ENCODE measurements around the gene GNB2. TPM values are rescaled to one million over a fixed set of nuclear protein-coding genes. Genes with fewer than 3 reads are reported as not detected.
A peak's percentile ranks its signal among the peaks of the same experiment; 100 is the strongest.

GNB2 gene
- total and polyA plus RNA-seq, 2 of the 13 experiments (the other 11 are each of a cell fraction or from before 2014, with no cell fraction given) = 48.3 to 67.1 TPM

DNA sequence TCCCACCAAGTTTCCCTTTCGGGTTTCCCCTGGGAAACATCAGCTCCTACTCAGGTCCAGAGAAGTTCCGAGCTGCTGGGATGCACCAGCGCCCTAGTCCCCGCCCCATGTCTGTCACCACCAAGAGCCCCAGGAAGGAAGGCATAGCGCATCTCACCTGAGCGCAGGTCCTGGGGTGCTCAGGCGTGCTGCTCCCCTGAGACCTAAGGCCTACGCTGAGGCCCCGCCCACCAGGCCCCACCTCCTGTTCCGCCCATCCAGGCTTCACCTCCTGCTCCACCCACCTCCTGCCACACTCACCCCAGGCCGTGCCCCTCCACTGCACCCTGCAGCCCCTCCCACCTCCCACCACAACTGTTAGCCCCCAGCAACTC, 31.0 kb upstream of the GNB2 start (continued):
- TF ChIP-seq, protein P1, sequence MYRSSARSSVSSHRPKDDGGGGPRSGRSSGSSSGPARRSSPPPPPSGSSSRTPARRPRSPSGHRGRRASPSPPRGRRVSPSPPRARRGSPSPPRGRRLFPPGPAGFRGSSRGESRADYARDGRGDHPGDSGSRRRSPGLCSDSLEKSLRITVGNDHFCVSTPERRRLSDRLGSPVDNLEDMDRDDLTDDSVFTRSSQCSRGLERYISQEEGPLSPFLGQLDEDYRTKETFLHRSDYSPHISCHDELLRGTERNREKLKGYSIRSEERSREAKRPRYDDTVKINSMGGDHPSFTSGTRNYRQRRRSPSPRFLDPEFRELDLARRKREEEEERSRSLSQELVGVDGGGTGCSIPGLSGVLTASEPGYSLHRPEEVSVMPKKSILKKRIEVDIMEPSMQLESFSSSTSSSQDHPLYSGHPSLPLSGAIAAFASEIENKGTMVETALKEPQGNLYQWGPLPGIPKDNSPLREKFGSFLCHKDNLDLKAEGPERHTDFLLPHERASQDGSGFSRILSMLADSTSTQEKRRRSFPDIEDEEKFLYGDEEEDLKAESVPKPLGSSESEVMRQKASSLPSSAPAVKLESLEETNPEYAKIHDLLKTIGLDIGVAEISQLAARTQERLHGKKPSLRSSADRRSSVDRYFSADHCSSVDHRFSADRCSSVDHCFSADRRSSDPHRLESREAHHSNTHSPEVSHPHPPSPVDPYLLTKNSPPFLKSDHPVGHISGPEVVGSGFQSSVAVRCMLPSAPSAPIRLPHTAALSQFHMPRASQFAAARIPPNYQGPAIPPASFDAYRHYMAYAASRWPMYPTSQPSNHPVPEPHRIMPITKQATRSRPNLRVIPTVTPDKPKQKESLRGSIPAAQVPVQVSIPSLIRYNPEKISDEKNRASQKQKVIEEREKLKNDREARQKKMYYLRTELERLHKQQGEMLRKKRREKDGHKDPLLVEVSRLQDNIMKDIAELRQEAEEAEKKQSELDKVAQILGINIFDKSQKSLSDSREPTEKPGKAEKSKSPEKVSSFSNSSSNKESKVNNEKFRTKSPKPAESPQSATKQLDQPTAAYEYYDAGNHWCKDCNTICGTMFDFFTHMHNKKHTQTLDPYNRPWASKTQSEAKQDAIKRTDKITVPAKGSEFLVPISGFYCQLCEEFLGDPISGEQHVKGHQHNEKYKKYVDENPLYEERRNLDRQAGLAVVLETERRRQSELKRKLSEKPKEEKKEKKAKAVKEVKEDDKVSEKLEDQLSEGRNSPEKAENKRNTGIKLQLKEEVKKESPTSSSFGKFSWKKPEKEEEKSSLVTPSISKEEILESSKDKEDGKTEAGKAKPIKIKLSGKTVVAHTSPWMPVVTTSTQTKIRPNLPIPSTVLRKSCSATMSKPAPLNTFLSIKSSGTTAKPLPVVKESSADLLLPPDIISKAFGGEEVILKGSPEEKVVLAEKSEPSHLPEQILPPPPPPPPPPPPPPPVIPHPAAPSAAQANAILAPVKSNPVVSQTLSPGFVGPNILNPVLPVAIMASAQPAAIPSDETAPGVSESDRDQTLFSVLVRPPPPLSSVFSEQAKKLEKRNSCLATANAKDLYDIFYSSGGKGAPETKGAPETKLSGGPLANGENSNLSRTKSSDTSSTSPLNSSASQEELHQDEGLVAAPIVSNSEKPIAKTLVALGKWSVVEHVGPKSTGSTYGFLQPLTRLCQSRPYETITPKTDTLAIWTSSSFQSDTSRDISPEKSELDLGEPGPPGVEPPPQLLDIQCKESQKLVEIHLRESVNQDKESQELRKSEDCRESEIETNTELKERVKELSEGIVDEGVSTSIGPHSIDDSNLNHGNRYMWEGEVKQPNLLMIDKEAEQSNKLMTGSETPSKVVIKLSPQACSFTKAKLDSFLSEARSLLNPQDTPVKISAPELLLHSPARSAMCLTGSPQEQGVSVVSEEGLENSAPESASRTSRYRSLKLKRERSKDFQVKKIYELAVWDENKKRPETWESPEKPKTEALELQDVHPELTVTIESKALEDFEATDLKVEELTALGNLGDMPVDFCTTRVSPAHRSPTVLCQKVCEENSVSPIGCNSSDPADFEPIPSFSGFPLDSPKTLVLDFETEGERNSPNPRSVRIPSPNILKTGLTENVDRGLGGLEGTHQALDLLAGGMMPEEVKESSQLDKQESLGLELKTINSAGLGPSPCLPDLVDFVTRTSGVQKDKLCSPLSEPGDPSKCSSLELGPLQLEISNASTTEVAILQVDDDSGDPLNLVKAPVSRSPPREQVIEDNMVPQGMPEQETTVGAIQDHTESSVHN (CRISPR knock-in tag; IDR thresholded peaks at IDR 0.05) = no peak
- TF ChIP-seq, protein P2, sequence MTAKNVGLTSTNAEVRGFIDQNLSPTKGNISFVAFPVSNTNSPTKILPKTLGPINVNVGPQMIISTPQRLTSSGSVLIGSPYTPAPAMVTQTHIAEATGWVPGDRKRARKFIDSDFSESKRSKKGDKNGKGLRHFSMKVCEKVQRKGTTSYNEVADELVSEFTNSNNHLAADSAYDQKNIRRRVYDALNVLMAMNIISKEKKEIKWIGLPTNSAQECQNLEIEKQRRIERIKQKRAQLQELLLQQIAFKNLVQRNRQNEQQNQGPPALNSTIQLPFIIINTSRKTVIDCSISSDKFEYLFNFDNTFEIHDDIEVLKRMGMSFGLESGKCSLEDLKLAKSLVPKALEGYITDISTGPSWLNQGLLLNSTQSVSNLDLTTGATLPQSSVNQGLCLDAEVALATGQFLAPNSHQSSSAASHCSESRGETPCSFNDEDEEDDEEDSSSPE (CRISPR knock-in tag; IDR thresholded peaks at IDR 0.05) = no peak
- TF ChIP-seq SOX13 (IDR thresholded peaks at IDR 0.05) = no peak
- no peak for TF ChIP-seq SOX13 (CRISPR knock-in tag; conservative IDR thresholded peaks at IDR 0.05 in 1 of 2, IDR thresholded peaks at IDR 0.05 in 1 of 2)
- TF ChIP-seq ZNF337 (CRISPR knock-in tag; IDR thresholded peaks at IDR 0.05; ENCODE audit: borderline replicate concordance, low read depth) = no peak
- TF ChIP-seq, protein P3, sequence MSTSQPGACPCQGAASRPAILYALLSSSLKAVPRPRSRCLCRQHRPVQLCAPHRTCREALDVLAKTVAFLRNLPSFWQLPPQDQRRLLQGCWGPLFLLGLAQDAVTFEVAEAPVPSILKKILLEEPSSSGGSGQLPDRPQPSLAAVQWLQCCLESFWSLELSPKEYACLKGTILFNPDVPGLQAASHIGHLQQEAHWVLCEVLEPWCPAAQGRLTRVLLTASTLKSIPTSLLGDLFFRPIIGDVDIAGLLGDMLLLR (CRISPR knock-in tag; IDR thresholded peaks at IDR 0.05) = no peak
- no peak for TF ChIP-seq ZSCAN21 (CRISPR knock-in tag; IDR thresholded peaks at IDR 0.05; ENCODE audit: borderline replicate concordance)
- TF ChIP-seq, protein P4, sequence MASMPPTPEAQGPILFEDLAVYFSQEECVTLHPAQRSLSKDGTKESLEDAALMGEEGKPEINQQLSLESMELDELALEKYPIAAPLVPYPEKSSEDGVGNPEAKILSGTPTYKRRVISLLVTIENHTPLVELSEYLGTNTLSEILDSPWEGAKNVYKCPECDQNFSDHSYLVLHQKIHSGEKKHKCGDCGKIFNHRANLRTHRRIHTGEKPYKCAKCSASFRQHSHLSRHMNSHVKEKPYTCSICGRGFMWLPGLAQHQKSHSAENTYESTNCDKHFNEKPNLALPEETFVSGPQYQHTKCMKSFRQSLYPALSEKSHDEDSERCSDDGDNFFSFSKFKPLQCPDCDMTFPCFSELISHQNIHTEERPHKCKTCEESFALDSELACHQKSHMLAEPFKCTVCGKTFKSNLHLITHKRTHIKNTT (CRISPR knock-in tag; IDR thresholded peaks at IDR 0.05) = no peak
- TF ChIP-seq ZFP90 (CRISPR knock-in tag; IDR thresholded peaks at IDR 0.05; ENCODE audit: borderline replicate concordance) = no peak
- TF ChIP-seq, protein P5, sequence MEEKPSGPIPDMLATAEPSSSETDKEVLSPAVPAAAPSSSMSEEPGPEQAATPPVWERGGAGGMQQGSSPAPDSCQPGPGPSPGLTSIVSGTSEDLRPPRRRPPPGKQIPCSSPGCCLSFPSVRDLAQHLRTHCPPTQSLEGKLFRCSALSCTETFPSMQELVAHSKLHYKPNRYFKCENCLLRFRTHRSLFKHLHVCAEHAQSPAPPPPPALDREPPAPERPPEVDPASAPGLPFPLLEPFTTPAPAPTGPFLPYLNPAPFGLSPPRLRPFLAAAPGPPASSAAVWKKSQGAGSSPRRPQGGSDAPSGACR (CRISPR knock-in tag; IDR thresholded peaks at IDR 0.05) = peak; percentile 54; the same call in 1 of the 2 replicates
- no peak for TF ChIP-seq ZNF607 (CRISPR knock-in tag; IDR thresholded peaks at IDR 0.05; ENCODE audit: borderline replicate concordance)
- TF ChIP-seq HOXA3 (CRISPR knock-in tag; IDR thresholded peaks at IDR 0.05) = peak; percentile 34; the same call in 1 of the 2 replicates
- TF ChIP-seq ZNF274 (CRISPR knock-in tag; IDR thresholded peaks at IDR 0.05) = no peak
- TF ChIP-seq MED8 (CRISPR knock-in tag; IDR thresholded peaks at IDR 0.05; ENCODE audit: insufficient replicate concordance) = no peak
- no peak for TF ChIP-seq RBAK (CRISPR knock-in tag; IDR thresholded peaks at IDR 0.05)
- TF ChIP-seq THAP11 (CRISPR knock-in tag; IDR thresholded peaks at IDR 0.05) = no peak
- no peak for TF ChIP-seq ZFP36L1 (CRISPR knock-in tag; IDR thresholded peaks at IDR 0.05)
